DND-41 (cell line): ENCODE measurements around the gene SPNS1.
"Not testable (repeated sequence)": the region's sequence is repeated elsewhere in the genome, so short reads cannot be mapped to it uniquely, and the experiment has no call there.

Experiments
- EZH2 ChIP-seq: IDR thresholded peaks from 3 replicates; pipeline ENCODE4 v1.6.1; 2012; ENCODE audit warnings: borderline replicate concordance, low read depth, mild to moderate bottlenecking, moderate library complexity, low read length, inconsistent platforms; ENCODE audit not compliant: severe bottlenecking
- TF ChIP-seq, protein P1 (sequence below): IDR thresholded peaks from 2 replicates; pipeline ENCODE4 v1.5.1; 2012; ENCODE audit warnings: borderline replicate concordance, low read length, moderate library complexity, mild to moderate bottlenecking; ENCODE audit not compliant: poor library complexity, severe bottlenecking; ENCODE audit errors: extremely low read depth

DNA sequence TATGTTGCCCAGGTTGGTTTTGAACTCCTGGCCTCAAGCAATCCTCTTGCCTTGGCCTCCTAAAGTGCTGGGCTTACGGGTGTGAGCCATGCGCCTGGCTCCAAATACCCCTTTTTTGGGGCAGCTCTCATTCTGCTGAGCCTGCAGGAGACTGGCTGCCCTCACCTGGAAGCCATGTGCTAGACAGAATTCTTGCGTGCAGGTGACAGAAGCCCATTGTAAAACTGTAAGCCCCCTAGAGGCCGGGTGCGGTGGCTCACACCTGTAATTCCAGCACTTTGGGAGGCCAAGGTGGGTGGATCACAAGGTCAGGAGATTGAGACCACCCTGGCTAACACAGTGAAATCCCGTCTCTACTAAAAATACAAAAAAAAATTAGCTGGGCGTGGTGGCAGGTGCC lies 5.8 kb downstream of the SPNS1 start:
- TF ChIP-seq EZH2 = not testable (repeated sequence)
- TF ChIP-seq, protein P1, sequence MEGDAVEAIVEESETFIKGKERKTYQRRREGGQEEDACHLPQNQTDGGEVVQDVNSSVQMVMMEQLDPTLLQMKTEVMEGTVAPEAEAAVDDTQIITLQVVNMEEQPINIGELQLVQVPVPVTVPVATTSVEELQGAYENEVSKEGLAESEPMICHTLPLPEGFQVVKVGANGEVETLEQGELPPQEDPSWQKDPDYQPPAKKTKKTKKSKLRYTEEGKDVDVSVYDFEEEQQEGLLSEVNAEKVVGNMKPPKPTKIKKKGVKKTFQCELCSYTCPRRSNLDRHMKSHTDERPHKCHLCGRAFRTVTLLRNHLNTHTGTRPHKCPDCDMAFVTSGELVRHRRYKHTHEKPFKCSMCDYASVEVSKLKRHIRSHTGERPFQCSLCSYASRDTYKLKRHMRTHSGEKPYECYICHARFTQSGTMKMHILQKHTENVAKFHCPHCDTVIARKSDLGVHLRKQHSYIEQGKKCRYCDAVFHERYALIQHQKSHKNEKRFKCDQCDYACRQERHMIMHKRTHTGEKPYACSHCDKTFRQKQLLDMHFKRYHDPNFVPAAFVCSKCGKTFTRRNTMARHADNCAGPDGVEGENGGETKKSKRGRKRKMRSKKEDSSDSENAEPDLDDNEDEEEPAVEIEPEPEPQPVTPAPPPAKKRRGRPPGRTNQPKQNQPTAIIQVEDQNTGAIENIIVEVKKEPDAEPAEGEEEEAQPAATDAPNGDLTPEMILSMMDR = not testable (repeated sequence)
